Ascending aorta (tissue), 2 donors: ENCODE results near the gene ZKSCAN2. TPM values are rescaled to one million over a fixed set of nuclear protein-coding genes. Genes with fewer than 3 reads are reported as not detected.

Source experiments
- DNase-seq, 2 donors: peaks; one replicate each; pipeline ENCODE4 v3.0.0-alpha.2; 2019; ENCODE audit warnings: low spot score in 2 of 2
- H3K27ac ChIP-seq, 2 donors: fragments of 200-600 bp; sonication (generic); one replicate each; pipeline ENCODE4 v1.5.1; 2016 to 2017; ENCODE audit warnings: mild to moderate bottlenecking in 1 of 2
- H3K27me3 ChIP-seq: fragments of 200-600 bp; sonication (generic); one replicate; pipeline ENCODE4 v1.5.1; 2017
- H3K36me3 ChIP-seq, 2 donors: fragments of 200-600 bp; sonication (generic); one replicate each; pipeline ENCODE4 v1.5.1; 2016
- H3K4me1 ChIP-seq, 2 donors: fragments of 200-600 bp; sonication (generic); one replicate each; pipeline ENCODE4 v1.5.1; 2016 to 2017; ENCODE audit warnings: mild to moderate bottlenecking in 1 of 2
- H3K4me3 ChIP-seq, 2 donors: fragments of 200-600 bp; sonication (generic); one replicate each; pipeline ENCODE4 v1.5.1; 2016 to 2017; ENCODE audit warnings: mild to moderate bottlenecking in 1 of 2
- H3K9me3 ChIP-seq, 2 donors: fragments of 200-600 bp; sonication (generic); one replicate each; pipeline ENCODE4 v1.5.1; 2016
- CTCF ChIP-seq, 3 experiments: fragments of 200-600 bp in 2 of 3; fragments of 450-650 bp in 1 of 3; sonication (generic) in 2 of 3; IDR thresholded peaks; one replicate each; pipeline ENCODE4 v1.5.1; 2016 to 2019; ENCODE audit warnings: antibody characterized with exemption in 3 of 3, mild to moderate bottlenecking in 1 of 3, moderate library complexity in 1 of 3
- intact Hi-C: fragments of 100-400 bp; cut with DNase I; formaldehyde crosslinking; loops from one replicate; pipeline ENCODE4 v1.15.1; 2023
- total RNA-seq: library from RNA; depleted of rRNA; stranded (reverse); fragments of >200 nt; gene quantifications from one replicate; pipeline ENCODE4 v1.1.0, GENCODE V29; 2016

Gene ZKSCAN2
- total RNA-seq, 1 donor from 2014 or later, result 3.1 TPM

- Histone ChIP-seq H3K9me3 (no peaks in the 10 kb centered on the region), H3K4me1 (no peaks in the 10 kb centered on the region), H3K27me3 (no peaks in the 10 kb centered on the region), H3K27ac (no peak overlapping the region), H3K4me3 (no peak overlapping the region), H3K36me3 (no peaks in the 10 kb centered on the region)
- intact Hi-C loops, result no loop called here
- TF ChIP-seq CTCF (IDR thresholded peaks at IDR 0.05), result no peak
- no peak for DNase-seq
Observed at GRCh38 chr16:25194273-25194878, 63.3 kb downstream of the ZKSCAN2 start.

- Histone ChIP-seq H3K4me3 (no peak overlapping the region), H3K4me1 (no peaks in the 10 kb centered on the region), H3K9me3 (no peaks in the 10 kb centered on the region), H3K36me3 (no peaks in the 10 kb centered on the region), H3K27ac (no peak overlapping the region), H3K27me3 (no peaks in the 10 kb centered on the region)
- no peak for TF ChIP-seq CTCF (IDR thresholded peaks at IDR 0.05)
- no peak for DNase-seq
- intact Hi-C loops, result no loop called here
Observed at GRCh38 chr16:25192096-25192495, 65.5 kb downstream of the ZKSCAN2 start.

GRCh38 chr16:25189305-25189704 is 68.3 kb downstream of the ZKSCAN2 start:
- intact Hi-C loops, result no loop called here
- H3K4me3 ChIP-seq, result no peak overlapping the region
- no peaks in the 10 kb centered on the region for H3K36me3 ChIP-seq
- no peak overlapping the region for H3K27ac ChIP-seq
- no peak for DNase-seq
- no peaks in the 10 kb centered on the region for H3K9me3 ChIP-seq
- no peaks in the 10 kb centered on the region for H3K4me1 ChIP-seq
- no peak for TF ChIP-seq CTCF (IDR thresholded peaks at IDR 0.05)
- H3K27me3 ChIP-seq, result no peaks in the 10 kb centered on the region

GRCh38 chr16:25187491-25187795 is 70.2 kb downstream of the ZKSCAN2 start:
- H3K4me1 ChIP-seq, result no peaks in the 10 kb centered on the region
- H3K36me3 ChIP-seq, result no peaks in the 10 kb centered on the region
- no peak overlapping the region for H3K4me3 ChIP-seq
- TF ChIP-seq CTCF (IDR thresholded peaks at IDR 0.05), result no peak
- H3K27me3 ChIP-seq, result no peaks in the 10 kb centered on the region
- no peak for DNase-seq
- H3K9me3 ChIP-seq, result no peaks in the 10 kb centered on the region
- no peak overlapping the region for H3K27ac ChIP-seq
- intact Hi-C loops, result no loop called here

Other genes with a start within 250 kb of the ZKSCAN2 start
- 133 TPM for gene ARHGAP17, start 242.5 kb downstream of the ZKSCAN2 start, total RNA-seq
- 2.6 TPM for gene LCMT1, start 146.1 kb downstream of the ZKSCAN2 start, total RNA-seq
- gene AQP8, start 40.9 kb downstream of the ZKSCAN2 start, total RNA-seq, result not detected